ENCODE measurements around the gene FAM98C.

FAM98C gene

DNA sequence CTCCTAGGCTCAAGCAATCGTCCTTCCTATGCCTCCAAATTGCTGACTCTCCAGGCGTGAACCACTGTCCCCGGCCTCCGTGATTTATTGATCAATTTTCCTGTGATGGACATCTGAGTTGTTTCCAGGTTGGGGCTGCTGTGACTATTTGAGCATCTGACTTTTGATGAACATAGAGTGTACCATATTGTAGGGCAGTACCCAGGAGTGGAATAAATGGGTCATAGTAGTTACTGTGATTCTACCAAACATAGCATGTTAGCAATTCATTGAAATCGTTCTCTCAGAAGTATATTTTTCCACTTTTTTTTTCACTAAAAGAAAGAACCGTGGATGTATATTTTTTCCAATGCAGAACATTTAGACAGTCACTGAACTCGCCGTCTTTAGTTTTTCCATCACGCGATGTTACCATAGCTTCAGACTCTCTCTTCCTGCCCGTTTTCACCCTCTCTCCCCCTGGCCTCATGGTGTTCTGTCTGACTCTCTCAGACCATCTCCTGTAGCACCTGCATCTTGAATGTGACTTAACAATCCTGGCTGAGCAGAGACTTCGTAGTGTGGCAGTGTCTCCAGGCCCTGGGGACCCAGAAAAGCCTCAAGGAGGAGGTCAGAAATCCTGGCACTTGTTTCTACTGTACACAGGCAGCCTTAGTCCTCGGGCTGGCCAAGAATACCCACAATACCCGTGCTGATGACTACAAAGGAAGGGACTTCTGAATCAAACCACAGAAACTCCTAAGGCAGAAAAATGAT lies 26.3 kb downstream of the FAM98C start:
- no peak for DNase-seq

DNA sequence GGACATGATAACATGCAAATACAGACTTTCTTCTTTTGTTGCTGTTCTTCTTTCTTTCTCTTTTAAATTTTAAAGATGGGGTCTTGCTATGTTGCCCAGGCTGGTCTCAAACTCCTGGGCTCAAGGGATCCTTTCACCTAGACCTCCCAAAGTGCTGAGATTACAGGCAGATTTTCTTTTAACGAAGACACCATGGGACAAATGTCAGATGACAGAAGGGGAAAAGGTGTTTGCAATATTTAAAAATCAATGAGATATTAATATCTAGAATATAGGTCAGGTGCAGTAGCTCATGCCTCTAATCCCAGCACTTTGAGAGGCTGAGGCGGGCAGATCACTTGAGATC lies 26.9 kb downstream of the FAM98C start:
- no peak for DNase-seq

DNA sequence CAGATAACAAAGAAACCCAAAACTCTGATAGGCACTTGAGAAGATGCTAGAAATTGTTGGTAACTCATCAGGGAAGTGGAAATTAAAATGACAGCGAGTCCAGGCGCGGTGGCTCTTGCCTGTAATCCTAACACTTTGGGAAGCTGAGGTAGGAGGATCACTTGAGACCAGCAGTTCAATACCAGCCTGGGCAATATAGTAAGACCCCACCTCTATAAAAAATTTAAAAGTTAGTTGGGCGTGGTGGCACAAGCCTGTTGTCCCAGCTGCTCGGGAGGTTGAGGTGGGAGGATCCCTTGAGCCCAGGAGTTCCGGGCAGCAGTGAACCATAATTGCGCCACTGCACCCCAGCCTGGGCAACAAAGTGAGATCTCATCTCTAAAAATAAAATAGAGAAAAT lies 28.0 kb downstream of the FAM98C start:
- no peak for DNase-seq

DNA sequence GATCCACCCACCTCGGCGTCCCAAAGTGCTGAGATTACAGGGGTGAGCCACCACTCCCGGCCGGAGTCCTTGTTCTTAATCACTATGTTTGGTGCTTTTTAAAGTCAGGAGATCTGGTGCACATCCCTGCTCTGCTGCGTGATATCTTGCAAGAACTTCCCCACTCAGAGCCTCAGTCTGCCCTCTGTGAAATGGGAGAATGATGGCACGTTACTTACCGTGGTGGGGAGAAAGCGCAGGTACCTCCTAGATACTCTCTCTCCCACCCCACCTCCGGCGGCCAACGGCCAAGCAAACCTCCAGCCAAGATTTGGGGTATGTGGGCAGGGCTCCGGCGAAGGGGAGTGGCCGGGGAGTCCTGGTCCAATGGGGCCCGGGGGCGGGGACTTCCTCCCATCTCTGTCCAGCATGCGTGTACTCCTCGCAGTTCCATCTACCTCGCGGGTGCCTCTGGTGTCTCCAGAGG lies 30.4 kb downstream of the FAM98C start, which contains the start of gene RYR1:
Gene RYR1 (plus strand): TSS at position 424 of the 466 bp plus-strand sequence. CDS start 139 bp downstream, outside the sequence.
- DNase-seq: peak; percentile 15

- no peak for DNase-seq
Observed at GRCh38 chr19:38434549-38435051, 31.7 kb downstream of the FAM98C start.

- DNase-seq: no peak
Observed at GRCh38 chr19:38437295-38437694, 34.4 kb downstream of the FAM98C start.

GRCh38 chr19:38437917-38438316 lies 35.0 kb downstream of the FAM98C start:
- no peak for DNase-seq

GRCh38 chr19:38440592-38440991 lies 37.7 kb downstream of the FAM98C start:
- DNase-seq: no peak

GRCh38 chr19:38441657-38442348 lies 38.9 kb downstream of the FAM98C start:
- DNase-seq: no peak

DNA sequence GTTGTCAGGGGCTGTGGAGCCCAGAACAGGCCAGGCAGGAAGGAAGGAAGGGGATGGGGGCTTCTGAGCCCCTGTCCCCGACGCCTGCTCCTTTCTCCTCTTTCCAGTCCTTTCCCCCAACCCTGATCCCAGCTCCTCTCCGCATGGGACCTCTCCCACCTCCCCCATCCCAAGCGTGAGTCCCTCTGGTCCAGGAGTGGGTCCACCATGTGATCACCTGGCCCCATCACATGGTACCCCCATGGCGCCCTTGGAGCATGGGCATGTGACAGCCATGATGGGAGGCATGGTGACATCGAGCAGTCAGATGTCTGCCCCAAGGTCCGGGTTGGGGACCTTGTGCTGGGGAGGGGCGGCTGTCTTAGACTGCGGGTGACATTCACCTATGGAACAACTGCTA lies 39.8 kb downstream of the FAM98C start:
- DNase-seq: no peak

DNA sequence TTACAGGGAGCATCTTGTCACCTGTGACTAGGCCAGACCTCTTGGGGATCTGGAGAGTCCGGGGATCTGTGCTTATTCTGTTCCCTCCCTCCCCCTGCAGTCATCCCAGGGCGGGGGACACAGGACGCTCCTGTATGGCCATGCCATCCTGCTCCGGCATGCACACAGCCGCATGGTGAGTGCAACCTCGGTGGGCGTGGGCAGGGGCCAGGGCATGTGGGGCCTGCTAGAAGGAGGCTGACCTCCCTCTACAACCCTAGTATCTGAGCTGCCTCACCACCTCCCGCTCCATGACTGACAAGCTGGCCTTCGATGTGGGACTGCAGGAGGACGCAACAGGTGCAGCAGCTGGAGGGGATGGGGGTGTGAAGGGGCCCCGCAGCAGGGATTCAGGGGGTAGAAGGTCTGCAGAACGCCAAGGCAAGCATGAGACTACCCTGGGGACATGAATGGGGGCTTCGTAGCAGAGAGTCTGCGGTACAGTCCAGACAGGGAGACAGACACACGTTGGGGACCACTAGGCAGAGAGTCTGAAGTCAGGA lies 40.6 kb downstream of the FAM98C start:
- DNase-seq: no peak

- DNase-seq: no peak
Observed at GRCh38 chr19:38444026-38444425, 41.1 kb downstream of the FAM98C start.

DNA sequence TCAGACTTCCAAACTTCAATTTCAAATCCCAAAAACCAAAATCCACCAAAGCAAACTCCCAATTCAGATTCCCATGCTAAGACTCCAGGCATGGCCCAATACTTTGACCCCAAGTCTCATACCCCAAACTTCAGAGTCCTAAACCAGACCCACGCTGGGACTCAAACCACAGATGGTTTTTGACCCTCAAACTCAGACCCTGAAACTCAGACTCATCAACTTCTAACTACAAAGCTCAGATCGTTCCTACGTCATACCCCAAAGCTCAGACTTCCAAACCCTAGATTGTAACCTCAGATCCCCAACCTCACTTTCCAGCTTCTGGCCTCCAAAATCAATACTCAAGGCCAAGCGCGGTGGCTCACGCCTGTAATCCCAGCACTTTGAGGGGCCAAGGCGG lies 42.5 kb downstream of the FAM98C start:
- DNase-seq: no peak

- no peak for DNase-seq
Observed at GRCh38 chr19:38448225-38448624, 45.3 kb downstream of the FAM98C start.

DNA sequence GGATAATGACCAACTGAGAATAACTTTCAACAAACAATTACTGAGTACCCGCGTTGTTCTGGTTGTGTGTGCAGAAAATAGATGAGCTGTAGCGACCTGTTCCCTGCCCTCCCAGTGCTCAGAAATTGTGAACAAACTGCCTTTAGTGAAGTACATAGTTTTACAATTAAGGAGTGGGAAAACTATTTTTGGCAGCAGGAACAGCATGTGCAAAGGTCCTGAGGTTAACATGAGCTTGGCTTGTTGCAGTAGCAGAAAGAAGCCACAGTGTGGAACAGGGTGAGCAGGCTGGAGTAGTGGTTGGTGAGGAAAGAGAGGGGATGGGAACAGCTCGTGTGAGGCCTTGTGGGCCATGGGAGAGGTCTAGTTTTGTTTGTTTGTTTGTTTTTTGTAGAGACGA lies 46.6 kb downstream of the FAM98C start:
- DNase-seq: no peak

DNA sequence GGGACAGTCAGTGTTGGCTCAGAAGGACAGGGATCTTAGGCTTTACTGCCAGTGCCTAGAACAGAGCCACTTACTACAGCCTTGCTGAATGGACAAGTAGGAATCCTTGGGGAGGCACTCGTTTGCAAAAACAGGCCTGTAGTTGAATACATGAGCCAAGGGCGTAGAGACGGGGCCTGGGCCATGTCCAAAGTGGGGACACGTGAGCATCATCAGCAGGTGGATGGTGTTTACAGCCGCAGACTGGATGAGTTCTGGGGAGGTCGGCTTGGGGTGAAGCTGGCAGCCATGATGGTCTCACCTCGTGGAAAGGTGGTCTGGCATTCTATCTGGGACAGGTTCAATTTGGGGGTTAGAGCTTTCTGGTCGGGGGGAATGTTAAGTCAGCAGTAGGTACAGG lies 48.1 kb downstream of the FAM98C start:
- no peak for DNase-seq

- no peak for DNase-seq
Observed at GRCh38 chr19:38451629-38452028, 48.7 kb downstream of the FAM98C start.

DNA sequence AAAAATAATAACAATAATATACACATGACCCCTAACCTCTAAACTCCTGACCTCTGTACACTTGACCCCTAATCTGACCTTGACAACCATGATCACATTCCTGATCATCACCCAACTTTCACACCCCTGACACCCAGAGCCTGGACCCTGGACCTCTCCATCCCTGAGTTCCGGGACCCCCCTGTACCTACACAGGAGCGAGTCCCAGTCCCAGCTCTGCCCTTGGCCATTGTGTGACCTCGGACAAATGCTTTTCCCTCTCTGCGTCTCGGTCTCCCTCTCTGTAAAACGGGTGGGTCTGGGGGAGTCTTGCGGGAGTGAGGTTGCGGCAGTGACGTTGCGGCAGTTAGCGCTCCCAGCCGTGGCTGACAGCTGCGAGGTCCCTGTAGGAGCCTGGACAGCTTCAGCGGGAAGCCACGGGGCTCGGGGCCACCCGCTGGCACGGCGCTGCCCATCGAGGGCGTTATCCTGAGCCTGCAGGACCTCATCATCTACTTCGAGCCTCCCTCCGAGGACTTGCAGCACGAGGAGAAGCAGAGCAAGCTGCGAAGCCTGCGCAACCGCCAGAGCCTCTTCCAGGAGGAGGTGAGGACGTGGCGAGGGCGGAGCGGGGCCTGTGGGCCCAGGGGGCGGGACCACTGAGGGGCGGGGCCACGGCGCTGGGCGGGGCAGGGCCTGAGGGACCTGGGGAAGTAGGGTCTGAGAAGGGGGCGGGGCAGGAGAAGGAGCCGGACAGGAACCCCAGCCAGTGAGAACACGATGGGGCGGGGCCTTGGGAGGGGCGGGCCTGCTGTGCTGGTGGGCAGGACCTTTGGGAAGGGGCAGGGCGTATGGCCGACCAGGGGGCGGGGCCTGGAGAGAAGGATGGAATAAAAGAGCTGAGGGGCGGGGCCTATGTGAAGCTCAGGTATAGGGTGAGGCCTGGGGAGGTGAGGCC lies 49.8 kb downstream of the FAM98C start:
- DNase-seq: no peak

DNA sequence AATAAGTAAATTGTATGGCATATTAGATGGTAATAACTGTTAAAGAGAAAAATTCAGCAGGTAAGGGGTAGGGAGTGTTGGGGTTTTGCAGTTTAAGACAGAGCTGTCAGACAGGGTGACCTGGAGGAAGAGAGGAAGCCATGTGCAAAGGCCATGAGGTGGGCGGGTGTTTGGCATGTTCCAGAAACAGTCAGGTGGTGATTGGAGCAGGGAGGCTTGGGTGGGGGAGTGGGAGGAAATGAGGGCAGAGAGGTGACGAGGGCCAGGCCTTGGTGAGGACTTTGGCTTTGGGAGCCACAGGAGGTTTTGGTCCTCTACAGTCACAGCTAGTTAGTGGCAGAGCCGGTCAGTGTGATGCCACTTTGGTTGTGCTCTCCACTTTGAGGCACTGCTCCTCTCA lies 50.7 kb downstream of the FAM98C start:
- no peak for DNase-seq

GRCh38 chr19:38455031-38455430 lies 52.1 kb downstream of the FAM98C start:
- DNase-seq: no peak

- DNase-seq: no peak
Observed at GRCh38 chr19:38457202-38457601, 54.3 kb downstream of the FAM98C start.

DNA sequence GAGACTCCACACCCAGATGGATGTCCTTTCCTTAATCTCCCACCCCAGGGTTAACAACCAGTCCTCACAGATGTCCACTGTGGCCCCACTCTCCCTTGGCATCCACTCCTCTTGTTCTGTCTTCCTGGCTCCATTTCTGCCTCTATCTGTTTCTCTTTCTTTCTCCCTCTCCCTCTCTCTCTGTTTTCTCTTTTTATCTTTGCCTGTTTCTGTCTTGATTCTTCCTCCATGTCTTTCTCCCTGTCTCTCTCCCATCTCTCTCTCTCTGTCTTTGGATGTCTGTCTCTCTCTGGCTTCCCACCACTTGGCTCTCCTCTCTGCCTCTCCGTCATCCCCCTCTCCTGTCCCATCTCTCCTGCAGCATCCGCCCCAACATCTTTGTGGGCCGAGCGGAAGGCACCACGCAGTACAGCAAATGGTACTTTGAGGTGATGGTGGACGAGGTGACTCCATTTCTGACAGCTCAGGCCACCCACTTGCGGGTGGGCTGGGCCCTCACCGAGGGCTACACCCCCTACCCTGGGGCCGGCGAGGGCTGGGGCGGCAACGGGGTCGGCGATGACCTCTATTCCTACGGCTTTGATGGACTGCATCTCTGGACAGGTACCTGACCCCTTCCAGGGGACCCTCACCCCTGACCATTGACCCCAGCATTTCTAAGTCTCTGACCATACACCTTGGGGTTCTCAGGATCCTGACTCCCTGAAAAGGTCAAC lies 55.0 kb downstream of the FAM98C start:
- no peak for DNase-seq

Data from CD4-positive, alpha-beta T cell treated with Interleukin-4 for 4 hours (primary cell).